ENCODE data around the gene RAD51B.

The RAD51B gene

DNA sequence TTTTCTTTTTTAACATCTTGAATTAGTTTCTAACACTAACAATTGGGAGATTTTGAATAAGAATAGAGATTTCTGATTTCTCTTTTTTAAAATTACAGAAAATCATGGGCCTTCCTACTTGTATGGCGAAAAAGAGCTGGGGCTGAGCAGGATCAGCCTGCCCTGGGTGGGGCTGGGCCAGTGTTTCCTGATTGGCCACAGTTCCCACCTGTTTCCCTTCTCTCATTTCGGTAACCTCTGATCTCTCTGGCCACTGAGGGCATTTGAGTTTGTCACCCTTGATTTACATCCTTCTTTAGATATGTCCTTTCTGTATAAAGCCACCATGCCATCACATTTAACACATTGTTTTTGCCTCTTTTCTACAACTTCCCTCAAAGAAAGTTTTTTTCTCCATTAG, 719.1 kb downstream of the RAD51B start:
- Histone ChIP-seq H3K4me1 (ENCODE audit: control insufficient read depth, insufficient read depth, low read length) (peaks cover 35% of the 10 kb centered on the region), H3K4me3 (ENCODE audit: low read length) (no peak overlapping the region), H3K36me3 (ENCODE audit: control insufficient read depth, insufficient read depth, low read length, severe bottlenecking) (no peaks in the 10 kb centered on the region), H3K9ac (ENCODE audit: low read length) (no peak overlapping the region), H3K9me3 (ENCODE audit: control insufficient read depth, low read length) (no peaks in the 10 kb centered on the region), H3K27me3 (replicated peaks; ENCODE audit: control insufficient read depth, insufficient read depth, low read length) (no peaks in the 10 kb centered on the region)
- no peak for DNase-seq (ENCODE audit: low read depth)

DNA sequence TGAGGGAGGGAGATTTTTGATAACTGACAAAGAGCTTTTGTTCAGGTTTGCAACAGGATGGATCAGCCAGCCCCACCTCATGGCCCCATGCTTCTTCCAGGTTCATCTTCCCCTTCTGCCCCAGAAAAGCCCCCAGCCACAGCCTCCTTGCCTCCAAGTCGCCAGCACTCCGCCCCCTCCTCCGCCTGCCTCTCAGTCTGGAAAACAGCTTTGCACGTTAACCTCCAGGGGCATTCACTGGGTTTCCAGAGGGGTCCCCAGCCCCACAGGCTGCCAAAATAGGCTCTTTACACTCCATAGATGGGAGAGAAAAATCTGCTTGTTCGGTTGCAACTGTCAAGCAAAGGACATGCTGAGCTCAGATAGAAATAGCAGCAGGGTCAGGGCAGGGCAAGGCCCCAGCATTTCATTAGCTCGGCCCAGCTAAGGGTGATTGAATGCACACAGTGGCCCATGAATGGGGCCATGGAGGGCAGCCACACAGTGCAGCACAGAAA, 719.7 kb downstream of the RAD51B start:
- H3K36me3 ChIP-seq (ENCODE audit: control insufficient read depth, insufficient read depth, low read length, severe bottlenecking): no peaks in the 10 kb centered on the region
- no peaks in the 10 kb centered on the region for H3K9me3 ChIP-seq (ENCODE audit: control insufficient read depth, low read length)
- H3K4me3 ChIP-seq (ENCODE audit: low read length): no peak overlapping the region
- peaks cover 39% of the 10 kb centered on the region for H3K4me1 ChIP-seq (ENCODE audit: control insufficient read depth, insufficient read depth, low read length)
- DNase-seq (ENCODE audit: low read depth): no peak
- H3K27me3 ChIP-seq (replicated peaks; ENCODE audit: control insufficient read depth, insufficient read depth, low read length): no peaks in the 10 kb centered on the region
- H3K9ac ChIP-seq (ENCODE audit: low read length): no peak overlapping the region

DNA sequence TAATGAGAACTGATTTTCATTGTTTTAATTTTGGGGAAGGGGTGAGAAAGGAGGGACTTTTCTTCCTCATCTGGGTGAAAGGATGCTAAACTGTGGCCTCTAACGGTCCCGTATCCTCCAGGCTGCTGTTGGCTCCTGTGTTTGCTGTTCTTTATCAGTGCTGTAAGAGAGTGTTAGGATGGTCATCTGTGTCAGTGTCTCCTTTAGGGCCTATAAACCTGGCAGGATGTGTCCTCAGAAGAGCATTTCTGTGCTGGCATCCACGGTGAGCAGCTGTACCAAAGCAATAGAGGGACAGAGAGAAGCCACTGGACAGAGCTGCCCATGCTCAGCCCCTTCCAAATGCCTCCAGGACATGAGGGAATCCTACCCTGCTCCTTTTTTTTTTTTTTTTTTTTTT, 720.2 kb downstream of the RAD51B start:
- no peak overlapping the region for H3K4me3 ChIP-seq (ENCODE audit: low read length)
- peaks cover 44% of the 10 kb centered on the region for H3K4me1 ChIP-seq (ENCODE audit: control insufficient read depth, insufficient read depth, low read length)
- no peaks in the 10 kb centered on the region for H3K27me3 ChIP-seq (replicated peaks; ENCODE audit: control insufficient read depth, insufficient read depth, low read length)
- H3K9me3 ChIP-seq (ENCODE audit: control insufficient read depth, low read length): no peaks in the 10 kb centered on the region
- H3K9ac ChIP-seq (ENCODE audit: low read length): no peak overlapping the region
- no peak for DNase-seq (ENCODE audit: low read depth)
- no peaks in the 10 kb centered on the region for H3K36me3 ChIP-seq (ENCODE audit: control insufficient read depth, insufficient read depth, low read length, severe bottlenecking)

DNA sequence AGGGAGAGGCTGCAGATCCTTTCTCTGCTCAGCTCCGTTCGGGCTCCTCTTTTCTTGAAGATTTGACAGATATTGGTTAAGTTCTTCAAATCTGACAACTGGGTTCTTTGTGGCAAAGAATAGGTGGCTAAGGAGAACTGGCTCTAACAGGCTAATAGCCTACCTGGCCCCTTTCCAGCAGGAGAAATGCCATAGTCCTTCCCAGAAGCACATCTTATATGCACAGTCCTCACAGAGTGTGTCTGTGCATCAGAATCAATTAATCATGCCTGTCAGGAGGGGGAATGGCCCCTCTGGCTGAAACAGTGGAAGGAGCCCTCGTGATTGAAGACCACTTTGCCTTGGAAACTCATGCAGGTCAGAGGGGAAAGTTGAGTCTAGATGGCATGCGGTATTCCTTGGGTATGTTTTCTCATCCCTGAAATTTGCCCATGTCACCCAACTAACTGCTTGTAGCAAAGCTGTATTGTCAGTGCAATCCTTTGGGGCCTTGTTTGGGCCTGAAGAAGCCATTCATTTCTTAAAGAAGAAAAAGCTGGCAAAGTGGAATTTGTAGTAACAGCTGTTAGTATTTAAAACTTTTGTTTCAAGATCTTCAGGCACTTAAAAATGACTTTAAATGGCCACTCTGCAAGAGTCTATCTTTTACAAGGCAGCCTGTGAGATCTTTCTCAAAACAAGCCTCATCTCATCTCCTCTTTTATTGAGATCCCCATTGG, 721.8 kb downstream of the RAD51B start:
- Histone ChIP-seq H3K9me3 (ENCODE audit: control insufficient read depth, low read length) (no peaks in the 10 kb centered on the region), H3K4me3 (ENCODE audit: low read length) (no peak overlapping the region), H3K36me3 (ENCODE audit: control insufficient read depth, insufficient read depth, low read length, severe bottlenecking) (no peaks in the 10 kb centered on the region), H3K9ac (ENCODE audit: low read length) (no peak overlapping the region), H3K4me1 (ENCODE audit: control insufficient read depth, insufficient read depth, low read length) (peaks cover 40% of the 10 kb centered on the region), H3K27me3 (replicated peaks; ENCODE audit: control insufficient read depth, insufficient read depth, low read length) (no peaks in the 10 kb centered on the region)
- DNase-seq (ENCODE audit: low read depth): no peak

DNA sequence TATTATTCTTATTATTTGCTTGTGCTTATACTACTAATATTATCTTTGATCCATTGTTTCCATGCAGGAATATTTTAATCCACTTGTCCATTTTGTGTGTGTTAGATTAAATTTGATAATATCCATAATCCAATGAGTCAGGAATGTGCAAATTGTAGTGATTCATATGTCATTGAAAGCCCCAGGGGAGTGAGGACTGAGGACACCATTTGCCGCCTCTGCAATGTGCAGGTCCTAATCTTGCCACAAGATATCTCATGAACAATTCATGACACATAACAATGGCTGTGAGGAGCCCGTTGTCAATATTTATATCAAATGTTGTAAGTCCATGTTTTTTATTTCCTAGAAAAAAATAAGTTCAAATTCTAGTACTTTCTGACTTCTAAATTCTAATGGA, 722.8 kb downstream of the RAD51B start:
- Histone ChIP-seq H3K9ac (ENCODE audit: low read length) (no peak overlapping the region), H3K4me3 (ENCODE audit: low read length) (no peak overlapping the region), H3K36me3 (ENCODE audit: control insufficient read depth, insufficient read depth, low read length, severe bottlenecking) (no peaks in the 10 kb centered on the region), H3K4me1 (ENCODE audit: control insufficient read depth, insufficient read depth, low read length) (peaks cover 50% of the 10 kb centered on the region), H3K9me3 (ENCODE audit: control insufficient read depth, low read length) (no peaks in the 10 kb centered on the region), H3K27me3 (replicated peaks; ENCODE audit: control insufficient read depth, insufficient read depth, low read length) (no peaks in the 10 kb centered on the region)
- no peak for DNase-seq (ENCODE audit: low read depth)

DNA sequence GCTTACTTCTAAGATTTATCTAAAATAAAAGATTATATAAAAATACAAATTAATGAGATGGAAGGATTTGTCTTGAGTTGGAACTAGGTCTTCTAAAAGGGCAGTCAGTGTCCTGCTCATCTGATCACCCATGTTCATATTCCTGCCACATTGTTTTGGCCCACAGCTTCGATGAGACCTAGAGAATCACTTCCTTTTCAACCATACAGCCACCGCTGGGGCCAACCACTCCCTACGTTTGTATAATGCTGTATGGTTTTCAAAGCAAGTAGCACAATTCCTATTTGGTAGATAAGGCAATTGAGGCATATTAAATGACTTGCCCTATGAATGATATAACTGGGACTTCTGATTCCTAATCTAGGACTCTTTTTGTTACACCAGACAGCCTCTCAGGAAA, 723.9 kb downstream of the RAD51B start:
- Histone ChIP-seq H3K9me3 (ENCODE audit: control insufficient read depth, low read length) (no peaks in the 10 kb centered on the region), H3K4me1 (ENCODE audit: control insufficient read depth, insufficient read depth, low read length) (peaks cover 62% of the 10 kb centered on the region), H3K27me3 (replicated peaks; ENCODE audit: control insufficient read depth, insufficient read depth, low read length) (no peaks in the 10 kb centered on the region)

DNA sequence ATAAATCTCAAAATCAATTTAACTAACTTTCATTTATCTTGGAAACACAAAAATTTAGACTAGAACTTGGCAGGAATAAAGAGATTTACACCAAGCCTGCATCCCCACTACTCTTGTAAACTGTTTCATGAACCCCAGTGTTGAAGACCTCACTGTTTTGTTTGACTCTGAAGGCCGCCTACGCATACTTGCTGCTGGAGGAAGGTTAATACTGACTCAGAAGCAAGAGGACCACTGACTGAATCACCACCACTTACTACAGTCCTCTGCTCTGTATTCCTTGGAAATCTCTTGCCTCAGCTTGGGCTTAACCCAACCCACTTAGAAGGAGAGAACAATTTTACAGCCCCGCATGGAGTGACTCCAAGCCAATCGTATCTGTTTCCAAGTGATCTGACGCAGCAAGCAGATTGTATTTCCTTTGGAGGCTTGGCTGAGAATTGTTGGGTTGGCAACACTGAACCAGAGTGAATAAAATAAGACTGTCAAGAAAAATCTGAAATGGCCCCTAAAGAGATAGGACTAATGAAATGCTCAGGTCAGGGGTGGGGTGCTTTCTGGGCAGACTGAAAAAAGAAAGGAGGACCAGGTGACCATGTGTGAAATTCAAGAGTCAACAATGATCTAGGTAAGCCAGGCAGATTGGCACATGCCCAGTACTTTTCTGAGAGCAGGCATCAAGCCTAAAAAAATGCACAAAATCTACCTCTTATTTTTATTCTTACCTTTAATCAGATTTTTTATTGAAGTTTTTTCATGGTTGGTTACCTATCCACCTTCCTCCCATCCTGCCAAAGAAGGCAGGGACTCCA, 724.7 kb downstream of the RAD51B start:
- peak; percentile 92 for DNase-seq (ENCODE audit: low read depth)
- H3K4me1 ChIP-seq (ENCODE audit: control insufficient read depth, insufficient read depth, low read length): peaks cover 68% of the 10 kb centered on the region
- no peaks in the 10 kb centered on the region for H3K27me3 ChIP-seq (replicated peaks; ENCODE audit: control insufficient read depth, insufficient read depth, low read length)

More for the DNA sequence above, 723.9 kb downstream of the RAD51B start:
- no peak for DNase-seq (ENCODE audit: low read depth)
- no peaks in the 10 kb centered on the region for H3K36me3 ChIP-seq (ENCODE audit: control insufficient read depth, insufficient read depth, low read length, severe bottlenecking)
- H3K4me3 ChIP-seq (ENCODE audit: low read length): peak overlapping the region; percentile 49
- peak overlapping the region; percentile 62 for H3K9ac ChIP-seq (ENCODE audit: low read length)

DNA sequence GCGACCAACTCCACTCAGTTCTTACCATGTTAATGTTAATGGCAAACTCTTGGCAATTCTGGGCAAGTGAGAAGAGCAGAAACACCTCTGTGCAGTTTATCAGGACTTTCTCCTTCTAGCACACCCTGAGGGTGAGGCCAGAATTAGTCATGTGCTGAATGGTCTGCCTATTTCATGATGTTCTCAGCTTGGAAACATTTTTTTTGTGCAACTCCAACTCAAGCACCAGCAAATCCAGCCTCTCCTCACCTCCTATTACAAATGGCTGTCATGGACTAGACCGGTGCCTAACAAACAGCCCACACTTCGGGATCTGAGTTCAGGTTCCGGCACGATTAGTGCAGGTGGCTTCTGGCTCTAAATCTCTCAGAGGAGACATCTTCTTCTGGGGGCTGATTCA, 727.3 kb downstream of the RAD51B start:
- peak overlapping the region; percentile 89 for H3K9ac ChIP-seq (ENCODE audit: low read length)
- DNase-seq (ENCODE audit: low read depth): peak; percentile 70
- H3K4me3 ChIP-seq (ENCODE audit: low read length): peak overlapping the region; percentile 56
- H3K36me3 ChIP-seq (ENCODE audit: control insufficient read depth, insufficient read depth, low read length, severe bottlenecking): no peaks in the 10 kb centered on the region
- H3K9me3 ChIP-seq (ENCODE audit: control insufficient read depth, low read length): no peaks in the 10 kb centered on the region
- peaks cover 85% of the 10 kb centered on the region for H3K4me1 ChIP-seq (ENCODE audit: control insufficient read depth, insufficient read depth, low read length)
- no peaks in the 10 kb centered on the region for H3K27me3 ChIP-seq (replicated peaks; ENCODE audit: control insufficient read depth, insufficient read depth, low read length)

More for the DNA sequence above, 724.7 kb downstream of the RAD51B start:
- peak overlapping the region; percentile 49 for H3K4me3 ChIP-seq (ENCODE audit: low read length)
- no peaks in the 10 kb centered on the region for H3K9me3 ChIP-seq (ENCODE audit: control insufficient read depth, low read length)
- H3K9ac ChIP-seq (ENCODE audit: low read length): peak overlapping the region; percentile 62
- H3K36me3 ChIP-seq (ENCODE audit: control insufficient read depth, insufficient read depth, low read length, severe bottlenecking): no peaks in the 10 kb centered on the region

DNA sequence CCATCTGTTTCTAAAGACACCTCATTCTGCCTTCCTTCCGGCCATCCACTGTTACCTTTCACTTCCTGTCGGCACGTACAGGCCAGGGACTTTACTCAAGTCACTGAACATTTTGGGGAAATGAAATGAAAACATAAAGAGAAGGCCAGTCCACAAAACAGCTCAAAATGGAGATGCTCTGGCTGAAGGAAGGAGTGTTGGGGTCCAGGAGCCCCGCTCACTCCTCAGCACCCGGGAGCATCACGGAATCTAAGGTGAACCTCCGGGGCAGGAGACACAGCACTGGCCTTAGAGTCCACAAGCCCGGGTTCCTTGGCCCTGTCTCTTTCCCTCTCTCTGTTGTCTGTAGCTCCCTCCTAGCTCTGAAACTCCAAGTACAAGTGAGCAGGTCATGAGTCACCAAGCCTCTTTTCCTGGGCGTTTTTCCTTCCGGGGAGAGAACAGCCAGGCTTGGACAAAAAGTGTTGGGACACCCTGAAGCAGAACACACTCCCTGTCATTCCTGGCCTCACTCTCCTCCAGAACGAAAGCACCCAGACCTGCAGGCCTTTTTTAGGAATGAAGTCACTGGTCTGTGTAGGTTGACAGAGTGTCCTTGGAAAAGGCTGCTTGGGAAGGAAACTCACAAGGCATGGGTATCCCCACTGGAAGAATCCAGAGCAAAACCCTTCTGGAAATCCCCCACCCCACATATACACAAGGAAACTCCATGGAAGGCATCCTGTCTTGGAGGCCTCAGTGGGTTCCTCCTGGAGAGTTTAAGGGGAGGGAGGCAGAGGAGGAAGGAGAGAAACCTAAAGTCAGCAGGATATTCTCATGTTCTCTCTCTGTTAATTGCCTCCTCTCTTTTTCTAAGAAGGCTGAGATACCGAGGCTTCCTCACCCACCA, 728.0 kb downstream of the RAD51B start:
- H3K9me3 ChIP-seq (ENCODE audit: control insufficient read depth, low read length): no peaks in the 10 kb centered on the region
- H3K4me3 ChIP-seq (ENCODE audit: low read length): peak overlapping the region; percentile 56
- peaks cover 84% of the 10 kb centered on the region for H3K4me1 ChIP-seq (ENCODE audit: control insufficient read depth, insufficient read depth, low read length)
- no peaks in the 10 kb centered on the region for H3K36me3 ChIP-seq (ENCODE audit: control insufficient read depth, insufficient read depth, low read length, severe bottlenecking)
- peak overlapping the region; percentile 89 for H3K9ac ChIP-seq (ENCODE audit: low read length)
- H3K27me3 ChIP-seq (replicated peaks; ENCODE audit: control insufficient read depth, insufficient read depth, low read length): no peaks in the 10 kb centered on the region
- DNase-seq (ENCODE audit: low read depth): peak; percentile 88

DNA sequence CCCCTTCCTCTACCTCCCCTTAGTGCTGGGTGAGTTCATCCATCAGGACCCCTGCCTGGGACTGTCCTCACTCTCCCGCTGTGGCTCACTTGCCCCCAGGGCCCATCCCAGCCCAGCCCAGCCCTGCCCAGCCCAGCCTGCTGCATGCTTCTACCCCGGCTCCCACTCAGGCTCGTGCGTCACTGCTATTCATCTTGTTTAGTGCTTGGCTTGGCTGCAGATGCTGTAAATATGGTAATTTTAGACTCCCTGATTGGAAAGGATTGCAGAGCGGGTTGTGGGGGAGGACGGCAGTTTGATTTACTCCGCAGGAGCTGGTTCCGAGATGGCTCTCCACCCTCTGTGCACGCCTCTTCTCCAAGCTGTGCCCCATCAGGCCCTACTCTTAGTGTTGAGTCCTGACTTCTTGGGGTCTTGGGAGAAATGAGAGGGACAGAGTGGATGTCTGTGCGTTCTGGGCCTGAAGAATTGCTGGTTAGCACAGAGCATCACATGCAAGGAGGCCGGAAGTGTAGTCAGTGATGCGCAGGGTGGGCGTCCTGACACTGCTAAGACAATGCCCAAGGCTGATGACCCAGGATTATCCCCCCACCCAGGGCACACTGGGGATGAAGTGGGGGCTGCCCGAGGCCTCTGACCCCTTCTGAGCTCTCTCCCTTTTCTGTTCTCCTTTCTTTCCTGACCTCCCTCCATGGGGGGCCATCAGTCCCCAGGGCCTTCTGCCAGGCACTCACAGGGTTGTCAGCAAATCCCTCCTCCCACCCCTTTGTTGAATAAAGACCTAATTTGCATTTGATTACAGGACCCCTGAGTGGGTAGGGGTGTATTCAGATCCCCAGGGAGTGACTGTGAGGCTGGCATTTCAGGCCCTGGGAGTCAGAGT, 728.9 kb downstream of the RAD51B start:
- Histone ChIP-seq H3K27me3 (replicated peaks; ENCODE audit: control insufficient read depth, insufficient read depth, low read length) (no peaks in the 10 kb centered on the region), H3K9ac (ENCODE audit: low read length) (peak overlapping the region; percentile 89), H3K4me1 (ENCODE audit: control insufficient read depth, insufficient read depth, low read length) (peaks cover 84% of the 10 kb centered on the region), H3K4me3 (ENCODE audit: low read length) (peak overlapping the region; percentile 43), H3K36me3 (ENCODE audit: control insufficient read depth, insufficient read depth, low read length, severe bottlenecking) (no peaks in the 10 kb centered on the region), H3K9me3 (ENCODE audit: control insufficient read depth, low read length) (no peaks in the 10 kb centered on the region)
- DNase-seq (ENCODE audit: low read depth): peak; percentile 97
